ENCODE data around the gene HRG.
"Not testable (repeated sequence)": the region's sequence is repeated elsewhere in the genome, so short reads cannot be mapped to it uniquely, and the experiment has no call there.

HRG gene

DNA sequence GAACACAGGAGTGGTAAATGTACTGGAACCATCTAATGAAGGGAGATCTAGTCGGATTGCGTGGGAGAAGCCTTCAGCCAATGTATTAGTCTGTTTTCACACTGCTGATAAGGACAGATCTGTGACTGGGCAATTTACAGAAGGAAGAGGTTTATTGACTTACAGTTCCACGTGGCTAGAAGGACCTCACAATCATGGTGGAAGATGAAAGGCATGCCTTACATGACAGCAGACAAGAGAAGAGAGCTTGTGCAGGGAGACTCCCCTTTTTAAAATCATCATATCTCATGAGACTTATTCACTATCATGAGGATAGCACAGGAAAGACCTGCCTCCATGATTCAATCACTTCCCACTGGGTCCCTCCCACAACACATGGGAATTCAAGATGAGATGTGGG is 17.0 kb downstream of the HRG start:
- no peaks in the 10 kb centered on the region for H3K36me3 ChIP-seq (ENCODE audit: control insufficient read depth, insufficient read depth, low read length)
- no peak overlapping the region for H3K4me3 ChIP-seq (ENCODE audit: low read depth, low read length)
- no peaks in the 10 kb centered on the region for H3K4me1 ChIP-seq (ENCODE audit: control insufficient read depth, insufficient read depth, low read length)
- no peaks in the 10 kb centered on the region for H3K27me3 ChIP-seq (ENCODE audit: control insufficient read depth, insufficient read depth, low read length)
- no peak overlapping the region for H3K27ac ChIP-seq (ENCODE audit: low read depth, low read length)
- 0 out of 2 replicates have a peak, but pooled peaks cover 8% of the 10 kb centered on the region for H3K9me3 ChIP-seq (ENCODE audit: control insufficient read depth, insufficient read depth, low read length)
- no peak overlapping the region for H3K9ac ChIP-seq (ENCODE audit: low read depth, low read length)

DNA sequence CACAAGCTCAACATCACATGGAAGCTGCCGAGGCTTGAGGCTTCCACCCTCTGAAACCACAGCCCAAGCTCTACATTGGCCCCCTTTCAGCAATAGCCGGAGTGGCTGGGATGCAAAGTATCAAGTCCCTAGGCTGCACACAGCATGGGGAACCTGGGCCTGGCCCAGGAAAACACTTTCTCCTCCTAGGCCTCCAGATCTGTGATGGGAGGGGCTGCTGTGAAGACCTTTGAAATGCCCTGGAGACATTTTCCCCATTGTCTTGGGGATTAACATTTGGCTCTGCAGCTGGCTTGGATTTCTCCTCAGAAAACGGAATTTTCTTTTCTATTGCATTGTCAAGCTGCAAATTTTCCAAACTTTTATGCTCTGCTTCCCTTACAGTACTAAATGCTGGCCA is 18.2 kb downstream of the HRG start:
- no peaks in the 10 kb centered on the region for H3K36me3 ChIP-seq (ENCODE audit: control insufficient read depth, insufficient read depth, low read length)
- no peaks in the 10 kb centered on the region for H3K4me1 ChIP-seq (ENCODE audit: control insufficient read depth, insufficient read depth, low read length)
- no peak overlapping the region for H3K27ac ChIP-seq (ENCODE audit: low read depth, low read length)
- no peak overlapping the region for H3K4me3 ChIP-seq (ENCODE audit: low read depth, low read length)
- H3K27me3 ChIP-seq (ENCODE audit: control insufficient read depth, insufficient read depth, low read length) = no peaks in the 10 kb centered on the region
- 0 out of 2 replicates have a peak, but pooled peaks cover 8% of the 10 kb centered on the region for H3K9me3 ChIP-seq (ENCODE audit: control insufficient read depth, insufficient read depth, low read length)
- no peak overlapping the region for H3K9ac ChIP-seq (ENCODE audit: low read depth, low read length)

DNA sequence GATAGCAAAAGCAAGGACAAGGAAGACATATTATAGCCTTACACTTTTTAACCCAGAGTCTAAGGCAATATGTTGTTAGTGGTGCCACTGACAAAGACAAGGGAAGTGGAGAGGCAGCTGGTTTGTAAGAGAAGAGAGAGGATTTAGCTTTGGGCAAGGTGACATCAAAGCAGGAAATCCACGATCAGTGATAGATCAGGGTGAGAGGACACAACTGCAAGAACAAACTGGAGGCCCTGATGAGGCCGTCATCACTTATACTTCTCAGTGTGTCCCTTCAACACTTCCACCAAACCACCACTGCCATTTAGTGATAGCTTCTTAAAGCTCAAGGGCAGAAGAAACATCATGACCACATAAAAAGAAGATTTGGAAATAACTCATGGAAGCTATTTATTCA is 20.7 kb downstream of the HRG start:
- not testable (repeated sequence) for H3K4me3 ChIP-seq (ENCODE audit: low read depth, low read length); H3K36me3 ChIP-seq (ENCODE audit: control insufficient read depth, insufficient read depth, low read length); H3K27me3 ChIP-seq (ENCODE audit: control insufficient read depth, insufficient read depth, low read length); H3K4me1 ChIP-seq (ENCODE audit: control insufficient read depth, insufficient read depth, low read length); H3K9ac ChIP-seq (ENCODE audit: low read depth, low read length); H3K9me3 ChIP-seq (ENCODE audit: control insufficient read depth, insufficient read depth, low read length); H3K27ac ChIP-seq (ENCODE audit: low read depth, low read length)

DNA sequence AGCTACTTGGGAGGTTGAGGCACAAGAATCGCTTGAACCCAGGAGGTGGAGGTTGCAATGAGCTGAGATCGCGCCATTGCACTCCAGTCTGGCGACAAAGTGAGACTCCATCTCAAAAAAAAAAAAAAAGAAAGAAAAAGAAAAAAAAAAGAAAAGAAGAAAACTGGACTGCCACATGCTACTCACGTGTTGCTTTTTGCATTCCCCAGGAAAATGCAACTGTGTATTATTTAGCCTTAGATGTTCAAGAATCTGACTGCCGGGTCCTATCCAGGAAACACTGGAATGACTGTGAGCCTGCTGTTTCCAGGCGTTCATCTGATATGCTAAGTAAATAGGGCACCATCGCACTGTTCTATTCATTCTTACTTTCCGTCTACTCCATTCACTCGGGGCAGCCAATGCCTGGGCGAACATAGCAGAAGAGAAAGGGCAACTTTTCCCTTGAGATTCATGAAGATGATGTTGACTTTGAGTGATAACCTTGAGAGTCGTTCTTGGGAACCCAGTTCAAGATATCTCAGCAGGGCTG is 21.4 kb downstream of the HRG start:
- no peaks in the 10 kb centered on the region for H3K4me1 ChIP-seq (ENCODE audit: control insufficient read depth, insufficient read depth, low read length)
- H3K9ac ChIP-seq (ENCODE audit: low read depth, low read length) = no peak overlapping the region
- no peak overlapping the region for H3K4me3 ChIP-seq (ENCODE audit: low read depth, low read length)
- no peak overlapping the region for H3K27ac ChIP-seq (ENCODE audit: low read depth, low read length)
- H3K9me3 ChIP-seq (ENCODE audit: control insufficient read depth, insufficient read depth, low read length) = 0 out of 2 replicates have a peak, but pooled peaks cover 8% of the 10 kb centered on the region
- H3K27me3 ChIP-seq (ENCODE audit: control insufficient read depth, insufficient read depth, low read length) = no peaks in the 10 kb centered on the region
- no peaks in the 10 kb centered on the region for H3K36me3 ChIP-seq (ENCODE audit: control insufficient read depth, insufficient read depth, low read length)

DNA sequence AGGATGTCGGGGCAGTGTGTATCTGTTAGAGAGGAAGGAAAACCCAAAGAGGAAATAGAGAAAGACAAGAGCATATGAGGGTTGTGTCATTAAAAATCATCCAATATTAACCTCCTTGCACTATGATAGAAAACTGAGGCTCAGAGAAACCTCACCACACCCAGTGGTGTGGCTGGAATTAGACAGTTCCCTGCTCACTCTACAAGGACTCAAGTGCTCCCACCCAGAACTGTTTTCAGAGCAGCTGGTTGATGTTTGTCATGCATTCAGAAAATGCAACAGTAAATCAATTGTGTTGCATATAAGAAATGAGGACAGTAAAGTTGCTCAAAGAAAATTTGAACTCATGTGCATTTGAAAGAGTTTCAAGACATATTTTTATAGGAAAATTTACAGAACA is 24.5 kb downstream of the HRG start:
- not testable (repeated sequence) for H3K27me3 ChIP-seq (ENCODE audit: control insufficient read depth, insufficient read depth, low read length); H3K9me3 ChIP-seq (ENCODE audit: control insufficient read depth, insufficient read depth, low read length); H3K36me3 ChIP-seq (ENCODE audit: control insufficient read depth, insufficient read depth, low read length); H3K9ac ChIP-seq (ENCODE audit: low read depth, low read length); H3K4me1 ChIP-seq (ENCODE audit: control insufficient read depth, insufficient read depth, low read length); H3K27ac ChIP-seq (ENCODE audit: low read depth, low read length); H3K4me3 ChIP-seq (ENCODE audit: low read depth, low read length)

DNA sequence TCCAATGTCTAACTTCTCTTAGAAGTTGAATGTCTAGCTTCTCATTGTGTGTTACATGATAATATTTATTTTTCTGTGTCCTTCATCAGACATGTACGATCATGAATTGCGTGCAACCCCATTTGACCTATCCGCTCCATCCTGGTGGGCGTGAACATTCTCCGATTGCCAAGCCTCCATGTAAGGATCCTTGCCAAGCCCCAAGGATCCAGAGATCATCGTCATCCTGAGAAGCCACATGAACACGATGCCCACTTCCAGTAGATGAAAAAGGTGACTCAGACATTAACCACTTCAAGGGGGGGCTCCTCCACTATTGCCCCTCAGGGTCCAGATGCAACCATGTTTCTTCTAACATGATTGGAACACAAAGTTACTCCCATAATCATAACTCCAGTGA is 25.9 kb downstream of the HRG start:
- H3K27me3 ChIP-seq (ENCODE audit: control insufficient read depth, insufficient read depth, low read length) = no peaks in the 10 kb centered on the region
- no peak overlapping the region for H3K4me3 ChIP-seq (ENCODE audit: low read depth, low read length)
- H3K36me3 ChIP-seq (ENCODE audit: control insufficient read depth, insufficient read depth, low read length) = no peaks in the 10 kb centered on the region

DNA sequence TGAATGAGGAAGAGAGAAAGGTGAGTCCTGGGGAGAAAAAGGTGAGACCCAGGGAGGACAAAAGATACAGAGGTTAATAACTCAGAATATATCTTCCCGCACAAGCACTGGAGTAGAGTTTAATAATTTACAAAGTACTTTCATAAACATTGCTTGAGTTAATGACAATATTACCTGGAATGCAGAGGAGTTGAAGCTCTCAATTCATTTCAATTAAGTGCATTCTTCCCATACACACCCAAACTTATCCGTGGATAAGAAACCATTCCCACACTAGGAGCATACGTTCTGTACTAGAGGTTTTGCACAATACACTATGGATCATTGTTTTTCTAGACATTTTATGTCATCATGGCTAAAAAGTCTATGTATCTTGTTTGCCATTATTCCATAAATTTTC is 28.0 kb downstream of the HRG start:
- H3K4me1 ChIP-seq (ENCODE audit: control insufficient read depth, insufficient read depth, low read length) = peaks cover 6% of the 10 kb centered on the region; the same call in 1 of the 2 replicates
- H3K27me3 ChIP-seq (ENCODE audit: control insufficient read depth, insufficient read depth, low read length) = no peaks in the 10 kb centered on the region
- H3K27ac ChIP-seq (ENCODE audit: low read depth, low read length) = no peak overlapping the region
- no peak overlapping the region for H3K9ac ChIP-seq (ENCODE audit: low read depth, low read length)
- H3K4me3 ChIP-seq (ENCODE audit: low read depth, low read length) = no peak overlapping the region
- H3K9me3 ChIP-seq (ENCODE audit: control insufficient read depth, insufficient read depth, low read length) = no peaks in the 10 kb centered on the region
- H3K36me3 ChIP-seq (ENCODE audit: control insufficient read depth, insufficient read depth, low read length) = no peaks in the 10 kb centered on the region

More for the DNA sequence above, 25.9 kb downstream of the HRG start:
- Histone ChIP-seq H3K9me3 (ENCODE audit: control insufficient read depth, insufficient read depth, low read length) (no peaks in the 10 kb centered on the region), H3K9ac (ENCODE audit: low read depth, low read length) (no peak overlapping the region), H3K27ac (ENCODE audit: low read depth, low read length) (no peak overlapping the region), H3K4me1 (ENCODE audit: control insufficient read depth, insufficient read depth, low read length) (peaks cover 6% of the 10 kb centered on the region; the same call in 1 of the 2 replicates)

DNA sequence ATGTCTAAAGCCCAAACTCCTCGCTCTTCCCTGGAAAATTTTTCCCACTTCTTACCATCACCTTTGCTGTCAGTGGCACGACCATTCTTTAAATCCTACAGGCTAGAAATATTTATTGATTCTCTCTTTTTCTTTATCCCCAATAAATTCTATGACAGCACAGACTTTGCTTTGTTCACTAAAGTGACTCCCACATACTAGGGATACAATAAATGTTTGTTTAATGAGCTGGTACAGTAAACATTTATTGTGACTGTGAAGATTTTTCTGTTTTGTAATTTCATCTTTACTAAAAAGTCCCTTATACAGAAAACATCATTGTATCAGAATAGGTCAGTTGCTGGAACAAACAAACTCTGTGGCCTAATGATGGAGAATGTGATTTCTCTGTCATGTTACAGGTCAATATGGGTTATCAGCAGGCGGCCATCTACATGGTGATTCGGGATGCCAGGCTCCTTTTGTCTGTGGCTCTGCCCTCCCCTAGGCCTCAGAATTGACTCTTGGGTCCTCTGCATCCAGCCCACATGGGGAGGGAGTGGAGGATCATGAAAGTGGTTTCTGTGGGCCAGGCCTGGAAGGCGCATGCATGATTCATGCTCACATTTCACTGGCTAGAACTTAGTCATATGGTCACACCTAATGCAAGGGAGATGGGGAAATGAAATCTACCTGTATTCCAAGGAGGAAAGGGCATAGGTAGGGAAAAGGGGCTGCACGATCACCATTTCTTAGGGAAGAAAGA is 28.6 kb downstream of the HRG start:
- Histone ChIP-seq H3K9ac (ENCODE audit: low read depth, low read length) (no peak overlapping the region), H3K27ac (ENCODE audit: low read depth, low read length) (no peak overlapping the region), H3K4me1 (ENCODE audit: control insufficient read depth, insufficient read depth, low read length) (peaks cover 6% of the 10 kb centered on the region; the same call in 1 of the 2 replicates), H3K9me3 (ENCODE audit: control insufficient read depth, insufficient read depth, low read length) (no peaks in the 10 kb centered on the region), H3K36me3 (ENCODE audit: control insufficient read depth, insufficient read depth, low read length) (no peaks in the 10 kb centered on the region), H3K27me3 (ENCODE audit: control insufficient read depth, insufficient read depth, low read length) (no peaks in the 10 kb centered on the region), H3K4me3 (ENCODE audit: low read depth, low read length) (no peak overlapping the region)

DNA sequence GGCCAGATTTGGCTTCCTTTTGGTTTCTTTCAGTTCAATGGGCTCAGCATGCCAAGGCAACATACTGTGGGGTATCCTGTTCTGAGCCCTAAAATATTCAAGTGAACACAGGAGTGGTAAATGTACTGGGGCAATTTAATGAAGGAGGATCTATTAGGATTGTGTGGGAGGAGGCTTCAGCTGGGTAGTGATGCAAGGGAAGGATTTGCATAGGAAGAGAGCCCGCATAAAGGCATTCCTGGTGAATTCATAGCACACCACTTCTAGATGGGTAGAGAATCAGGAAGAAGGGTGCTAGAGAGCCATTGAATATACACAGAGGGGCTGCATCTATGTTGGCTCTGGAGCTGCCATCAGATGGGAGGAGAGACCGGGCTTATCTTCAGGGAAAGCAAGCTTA is 30.7 kb downstream of the HRG start:
- H3K27me3 ChIP-seq (ENCODE audit: control insufficient read depth, insufficient read depth, low read length) = no peaks in the 10 kb centered on the region
- H3K9me3 ChIP-seq (ENCODE audit: control insufficient read depth, insufficient read depth, low read length) = no peaks in the 10 kb centered on the region
- H3K4me3 ChIP-seq (ENCODE audit: low read depth, low read length) = no peak overlapping the region
- peaks cover 6% of the 10 kb centered on the region; the same call in 1 of the 2 replicates for H3K4me1 ChIP-seq (ENCODE audit: control insufficient read depth, insufficient read depth, low read length)
- no peak overlapping the region for H3K27ac ChIP-seq (ENCODE audit: low read depth, low read length)
- H3K36me3 ChIP-seq (ENCODE audit: control insufficient read depth, insufficient read depth, low read length) = no peaks in the 10 kb centered on the region
- H3K9ac ChIP-seq (ENCODE audit: low read depth, low read length) = no peak overlapping the region

DNA sequence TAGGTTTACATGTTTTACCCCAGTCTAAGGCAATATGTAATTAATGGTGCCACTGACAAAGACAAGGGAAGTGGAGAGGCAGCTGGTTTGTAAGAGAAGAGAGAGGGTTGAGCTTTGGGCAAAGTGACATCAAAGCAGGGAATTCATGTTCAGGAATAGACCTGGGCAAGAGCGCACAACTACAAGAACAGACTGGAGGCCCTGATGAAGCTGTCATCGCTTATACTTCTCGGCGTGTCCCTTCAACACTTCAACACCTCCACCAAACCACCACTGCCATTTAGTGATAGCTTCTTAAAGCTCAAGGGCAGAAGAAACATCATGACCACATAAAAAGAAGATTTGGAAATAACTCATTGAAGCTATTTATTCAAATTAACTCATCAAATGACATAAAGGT is 31.7 kb downstream of the HRG start:
- Histone ChIP-seq H3K9ac (ENCODE audit: low read depth, low read length) (no peak overlapping the region), H3K36me3 (ENCODE audit: control insufficient read depth, insufficient read depth, low read length) (no peaks in the 10 kb centered on the region), H3K4me3 (ENCODE audit: low read depth, low read length) (no peak overlapping the region), H3K27me3 (ENCODE audit: control insufficient read depth, insufficient read depth, low read length) (no peaks in the 10 kb centered on the region), H3K27ac (ENCODE audit: low read depth, low read length) (no peak overlapping the region), H3K4me1 (ENCODE audit: control insufficient read depth, insufficient read depth, low read length) (peaks cover 6% of the 10 kb centered on the region; the same call in 1 of the 2 replicates), H3K9me3 (ENCODE audit: control insufficient read depth, insufficient read depth, low read length) (no peaks in the 10 kb centered on the region)

DNA sequence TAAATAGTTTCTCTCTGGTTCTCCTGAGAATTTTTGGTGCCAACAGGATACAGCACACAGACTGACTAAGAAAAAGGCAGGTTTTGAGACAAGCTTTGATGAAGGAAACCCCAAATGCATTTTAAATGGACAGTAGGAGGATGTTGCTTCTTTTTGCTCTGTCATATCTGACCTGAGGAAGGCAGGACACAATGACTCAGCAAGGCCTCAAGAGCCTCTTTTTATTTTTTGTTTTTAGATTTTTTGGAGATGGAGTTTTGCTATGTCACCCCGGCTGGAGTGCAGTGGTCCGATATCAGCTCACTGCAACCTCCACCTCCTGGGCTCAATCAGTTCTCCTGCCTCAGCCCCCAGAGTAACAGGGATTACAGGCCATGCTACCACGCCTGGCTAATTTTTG is 34.5 kb downstream of the HRG start:
- Histone ChIP-seq H3K36me3 (ENCODE audit: control insufficient read depth, insufficient read depth, low read length) (no peaks in the 10 kb centered on the region), H3K27me3 (ENCODE audit: control insufficient read depth, insufficient read depth, low read length) (no peaks in the 10 kb centered on the region), H3K4me1 (ENCODE audit: control insufficient read depth, insufficient read depth, low read length) (no peaks in the 10 kb centered on the region), H3K4me3 (ENCODE audit: low read depth, low read length) (no peak overlapping the region), H3K27ac (ENCODE audit: low read depth, low read length) (no peak overlapping the region), H3K9ac (ENCODE audit: low read depth, low read length) (no peak overlapping the region), H3K9me3 (ENCODE audit: control insufficient read depth, insufficient read depth, low read length) (no peaks in the 10 kb centered on the region)
